WERI-Rb-1 (cell line): ENCODE data around the gene KRTAP10-11.
"Not testable (repeated sequence)": the region's sequence is repeated elsewhere in the genome, so short reads cannot be mapped to it uniquely, and the experiment has no call there.

Experiments
- DNase-seq: peaks from one replicate; pipeline ENCODE4 v3.0.0-alpha.2; 2020
- H3K27ac ChIP-seq: fragments of 250-450 bp; sonication (Bioruptor Pico); 2 replicates; pipeline ENCODE4 v1.5.1; 2020; ENCODE audit warnings: mild to moderate bottlenecking, moderate library complexity
- H3K27me3 ChIP-seq: fragments of 250-450 bp; sonication (Bioruptor Pico); 2 replicates; pipeline ENCODE4 v1.5.1; 2021; ENCODE audit warnings: mild to moderate bottlenecking, low read depth, moderate library complexity; ENCODE audit not compliant: insufficient read depth, severe bottlenecking
- H3K36me3 ChIP-seq: fragments of 250-450 bp; sonication (Bioruptor Pico); 2 replicates; pipeline ENCODE4 v1.5.1; 2020; ENCODE audit warnings: mild to moderate bottlenecking, moderate library complexity
- H3K4me3 ChIP-seq: 2 replicates; pipeline ENCODE4 v1.5.1; 2011; ENCODE audit warnings: low read depth, mild to moderate bottlenecking, control low read depth, low read length
- H3K9me3 ChIP-seq: fragments of 250-450 bp; sonication (Bioruptor Pico); 2 replicates; pipeline ENCODE4 v1.5.1; 2021; ENCODE audit warnings: mild to moderate bottlenecking, moderate library complexity; ENCODE audit not compliant: severe bottlenecking
- TF ChIP-seq, protein P1 (sequence below): IDR thresholded peaks from 2 replicates; pipeline ENCODE4 v1.5.1; 2011; ENCODE audit warnings: low read depth, mild to moderate bottlenecking, control low read depth, inconsistent platforms, low read length

The KRTAP10-11 gene

DNA sequence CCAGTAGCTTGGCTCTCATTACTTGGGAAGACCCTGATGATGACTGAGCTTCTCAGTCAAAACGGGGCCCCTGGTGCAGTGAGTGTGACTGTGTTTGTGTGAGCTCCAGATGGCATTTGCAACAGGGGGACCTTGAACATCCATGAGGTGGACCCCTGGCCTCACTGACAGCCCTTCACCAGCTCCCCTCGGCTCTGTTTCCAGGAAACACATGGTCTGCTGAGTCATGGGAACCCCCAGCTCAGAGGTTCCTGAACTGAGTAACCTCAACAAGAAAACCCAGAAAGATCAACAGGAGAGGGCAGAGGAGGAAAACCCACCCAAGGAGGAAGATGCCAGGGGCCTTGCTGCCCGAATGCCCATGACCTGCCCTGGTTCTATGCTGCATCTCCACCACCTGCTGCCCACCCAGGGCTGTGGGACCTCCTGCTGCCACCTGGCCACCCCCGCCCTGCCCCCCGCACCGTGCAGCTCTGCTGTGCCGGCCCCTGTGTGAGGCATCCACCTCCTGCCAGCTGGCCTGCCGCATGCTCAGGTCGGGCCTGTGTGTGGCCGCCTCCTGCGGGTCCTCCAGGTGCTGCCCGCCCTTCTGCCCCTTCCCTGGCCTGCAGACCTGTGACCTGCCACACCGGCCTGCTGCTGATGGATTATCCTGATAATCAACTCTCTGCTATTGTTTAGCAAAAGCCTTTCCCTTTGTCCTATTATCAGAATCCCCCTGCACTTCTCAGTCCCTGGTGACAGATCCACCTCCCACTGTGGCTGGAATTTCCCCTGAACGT, 40.0 kb downstream of the KRTAP10-11 start:
- Histone ChIP-seq H3K36me3 (no peaks in the 10 kb centered on the region), H3K4me3 (no peak overlapping the region), H3K9me3 (no peaks in the 10 kb centered on the region), H3K27me3 (no peaks in the 10 kb centered on the region), H3K27ac (peak overlapping the region; percentile 37)
- DNase-seq, result peak; percentile 80
- TF ChIP-seq, protein P1, sequence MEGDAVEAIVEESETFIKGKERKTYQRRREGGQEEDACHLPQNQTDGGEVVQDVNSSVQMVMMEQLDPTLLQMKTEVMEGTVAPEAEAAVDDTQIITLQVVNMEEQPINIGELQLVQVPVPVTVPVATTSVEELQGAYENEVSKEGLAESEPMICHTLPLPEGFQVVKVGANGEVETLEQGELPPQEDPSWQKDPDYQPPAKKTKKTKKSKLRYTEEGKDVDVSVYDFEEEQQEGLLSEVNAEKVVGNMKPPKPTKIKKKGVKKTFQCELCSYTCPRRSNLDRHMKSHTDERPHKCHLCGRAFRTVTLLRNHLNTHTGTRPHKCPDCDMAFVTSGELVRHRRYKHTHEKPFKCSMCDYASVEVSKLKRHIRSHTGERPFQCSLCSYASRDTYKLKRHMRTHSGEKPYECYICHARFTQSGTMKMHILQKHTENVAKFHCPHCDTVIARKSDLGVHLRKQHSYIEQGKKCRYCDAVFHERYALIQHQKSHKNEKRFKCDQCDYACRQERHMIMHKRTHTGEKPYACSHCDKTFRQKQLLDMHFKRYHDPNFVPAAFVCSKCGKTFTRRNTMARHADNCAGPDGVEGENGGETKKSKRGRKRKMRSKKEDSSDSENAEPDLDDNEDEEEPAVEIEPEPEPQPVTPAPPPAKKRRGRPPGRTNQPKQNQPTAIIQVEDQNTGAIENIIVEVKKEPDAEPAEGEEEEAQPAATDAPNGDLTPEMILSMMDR, result peak; percentile 48

DNA sequence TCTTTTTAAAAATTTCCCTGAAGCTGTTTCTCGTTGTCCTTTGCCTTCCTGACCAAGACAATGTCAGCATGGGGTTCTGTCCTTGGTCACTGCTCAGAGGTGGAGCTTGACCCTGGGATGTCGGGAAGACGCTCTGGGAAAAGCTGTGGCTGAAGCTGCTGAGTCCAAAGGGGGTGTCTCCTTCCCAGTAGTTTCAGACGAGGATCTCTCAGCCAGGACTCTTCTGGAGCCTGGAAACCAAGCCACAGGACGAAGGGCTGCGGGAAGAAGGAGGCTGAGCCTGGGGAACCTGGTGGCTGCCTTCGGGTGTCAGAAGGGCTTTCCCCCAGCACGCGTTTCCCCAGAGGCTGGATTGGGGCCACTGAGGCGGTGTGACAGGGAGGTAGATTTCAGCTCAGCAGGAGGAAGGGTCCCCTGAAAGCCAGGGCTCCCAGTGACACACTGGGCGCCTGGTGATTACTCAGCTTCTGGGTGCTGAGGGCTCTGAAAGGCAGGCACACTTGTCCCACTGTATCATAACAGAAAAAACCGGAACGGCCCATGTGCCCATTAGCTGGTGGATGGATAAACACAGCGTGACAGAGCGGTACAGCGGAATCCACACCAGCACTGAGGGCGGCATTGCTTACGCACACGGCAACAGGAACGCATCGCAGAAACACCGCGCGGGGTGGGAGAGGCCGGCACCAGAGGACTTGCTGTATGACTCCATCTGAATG, 40.8 kb downstream of the KRTAP10-11 start:
- TF ChIP-seq, protein P1, result no peak
- Histone ChIP-seq H3K4me3 (no peak overlapping the region), H3K36me3 (no peaks in the 10 kb centered on the region), H3K27ac (peak overlapping the region; percentile 37), H3K27me3 (no peaks in the 10 kb centered on the region), H3K9me3 (peaks cover under 1% of the 10 kb centered on the region)
- DNase-seq, result no peak

DNA sequence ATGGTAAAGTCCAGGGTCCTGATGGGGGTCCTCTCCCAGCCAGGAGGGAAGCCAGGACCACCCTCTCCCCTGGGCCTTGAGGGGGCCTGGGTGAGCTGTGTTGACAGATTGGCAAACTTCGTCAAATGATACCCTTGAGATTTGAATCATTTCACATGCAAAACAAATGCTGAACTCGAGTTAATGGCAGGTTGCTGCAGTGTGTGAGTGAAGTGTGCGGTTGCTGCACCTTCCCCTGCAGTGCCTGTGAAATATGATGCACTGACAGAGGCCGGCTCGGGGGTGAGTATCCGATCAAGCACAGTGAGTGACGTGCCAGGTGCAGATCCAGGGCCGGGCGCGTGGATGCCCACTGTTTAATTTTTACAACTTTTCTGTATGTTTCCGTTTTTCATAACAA, 41.5 kb downstream of the KRTAP10-11 start:
- DNase-seq, result no peak

DNA sequence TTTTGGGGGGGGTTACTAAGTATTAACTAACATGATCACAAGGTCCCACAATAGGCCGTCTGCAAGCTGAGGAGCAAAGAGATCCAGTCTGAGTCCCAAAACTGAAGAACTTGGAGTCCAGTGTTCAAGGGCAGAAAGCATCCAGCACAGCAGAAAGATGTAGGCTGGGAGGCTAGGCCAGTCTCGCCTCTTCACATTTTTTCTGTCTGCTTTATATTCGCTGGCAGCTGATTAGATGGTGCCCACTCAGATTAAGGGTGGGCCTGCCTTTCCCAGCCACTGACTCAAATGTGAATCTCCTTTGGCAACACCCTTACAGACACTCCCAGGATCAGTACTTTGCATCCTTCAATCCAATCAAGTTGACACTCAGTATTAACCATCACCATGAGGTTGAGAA, 43.5 kb downstream of the KRTAP10-11 start:
- H3K36me3 ChIP-seq, H3K27me3 ChIP-seq: not testable (repeated sequence)
- H3K9me3 ChIP-seq, result peaks cover 17% of the 10 kb centered on the region

More for the DNA sequence above, 41.5 kb downstream of the KRTAP10-11 start:
- H3K36me3 ChIP-seq, result no peaks in the 10 kb centered on the region
- H3K4me3 ChIP-seq, result no peak overlapping the region
- TF ChIP-seq, protein P1, result no peak
- no peaks in the 10 kb centered on the region for H3K27me3 ChIP-seq
- peaks cover 4% of the 10 kb centered on the region for H3K9me3 ChIP-seq
- H3K27ac ChIP-seq, result no peak overlapping the region

DNA sequence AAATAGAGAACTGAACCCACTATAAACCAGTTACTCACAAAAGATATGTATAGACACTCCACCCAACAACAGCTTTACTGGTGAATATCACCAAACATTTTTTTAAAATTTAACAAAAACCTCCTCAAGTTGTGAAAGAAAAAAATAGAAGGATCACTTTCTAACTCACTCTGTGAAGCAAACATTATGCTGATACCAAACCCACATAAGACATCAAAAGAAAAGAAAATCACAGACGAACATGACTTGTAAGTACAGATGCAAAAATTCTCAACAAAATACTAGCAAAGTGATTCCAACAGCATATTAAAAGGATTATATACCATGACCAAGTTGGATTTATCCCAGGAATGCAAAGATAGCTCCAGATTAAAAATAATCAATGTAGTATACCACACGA, 45.5 kb downstream of the KRTAP10-11 start:
- no peaks in the 10 kb centered on the region for H3K36me3 ChIP-seq
- peaks cover 17% of the 10 kb centered on the region for H3K9me3 ChIP-seq
- H3K27me3 ChIP-seq, result no peaks in the 10 kb centered on the region
- DNase-seq, result no peak
- TF ChIP-seq, protein P1, result no peak
- H3K27ac ChIP-seq, result no peak overlapping the region
- no peak overlapping the region for H3K4me3 ChIP-seq

More for the DNA sequence above, 43.5 kb downstream of the KRTAP10-11 start:
- H3K27ac ChIP-seq, DNase-seq, H3K4me3 ChIP-seq: not testable (repeated sequence)

DNA sequence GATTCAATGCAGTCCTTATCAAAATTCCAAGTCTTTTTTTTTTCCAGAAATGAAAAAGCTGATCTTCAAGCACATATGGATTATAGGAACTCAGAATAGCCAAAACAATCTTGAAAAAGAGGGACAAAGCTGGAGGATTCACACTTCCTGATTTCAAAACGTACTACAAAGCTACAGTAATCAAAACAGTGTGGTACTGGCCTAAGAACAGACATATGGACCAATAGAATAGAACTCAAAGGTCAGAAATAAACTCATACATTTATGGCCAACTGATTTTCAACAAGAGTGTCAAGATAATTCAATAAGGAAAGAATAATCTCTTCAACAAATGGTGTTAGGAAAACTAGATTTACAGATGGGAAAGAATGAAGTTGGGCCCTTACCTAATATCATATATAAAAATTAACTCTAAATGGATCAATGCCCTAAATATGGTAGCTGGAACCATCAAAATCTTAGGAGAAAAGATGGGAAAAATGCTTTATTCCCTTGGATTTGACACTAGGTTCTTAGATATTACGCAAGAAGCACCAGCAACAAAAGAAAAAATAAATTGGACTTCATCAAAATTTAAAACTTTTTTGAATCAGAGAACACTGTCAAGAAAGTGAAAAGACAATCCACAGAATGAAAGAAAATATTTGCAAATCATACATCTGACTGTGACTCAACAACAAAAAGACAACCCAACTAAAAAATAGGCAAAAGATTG, 46.7 kb downstream of the KRTAP10-11 start:
- no peak for DNase-seq
- Histone ChIP-seq H3K27me3 (no peaks in the 10 kb centered on the region), H3K36me3 (no peaks in the 10 kb centered on the region), H3K27ac (no peak overlapping the region), H3K9me3 (peaks cover 17% of the 10 kb centered on the region), H3K4me3 (no peak overlapping the region)
- TF ChIP-seq, protein P1, result no peak
